OCI-LY1 (cell line): ENCODE data around the gene HOXA4.

ENCODE experiments used
- H2AFZ ChIP-seq: fragments of 200-600 bp; sonication (generic), shearing (Covaris generic); 2 replicates; pipeline ENCODE4 v1.6.0; 2014; ENCODE audit warnings: antibody characterized with exemption, mild to moderate bottlenecking, low read length
- H3F3A ChIP-seq: fragments of 200-600 bp; sonication (generic), shearing (Covaris generic); 2 replicates; pipeline ENCODE4 v1.6.0; 2014; ENCODE audit warnings: mild to moderate bottlenecking, antibody characterized with exemption, low read length, moderate library complexity; ENCODE audit not compliant: insufficient read depth
- H3K27ac ChIP-seq: fragments of 200-600 bp; sonication (generic); 2 replicates; pipeline ENCODE4 v1.5.1; 2014; ENCODE audit warnings: low read length, mixed run types, mild to moderate bottlenecking, low read depth; ENCODE audit not compliant: poor library complexity, severe bottlenecking
- H3K27me3 ChIP-seq: fragments of 200-600 bp; sonication (generic); 2 replicates; pipeline ENCODE4 v1.6.0; 2014; ENCODE audit warnings: antibody characterized with exemption, mild to moderate bottlenecking, low read length, moderate library complexity; ENCODE audit not compliant: insufficient read depth
- H3K36me3 ChIP-seq: fragments of 200-600 bp; sonication (generic); 2 replicates; pipeline ENCODE4 v1.6.1; 2014; ENCODE audit warnings: mild to moderate bottlenecking, antibody characterized with exemption, low read length, moderate library complexity, mixed read lengths; ENCODE audit not compliant: insufficient read depth
- H3K4me1 ChIP-seq: fragments of 200-600 bp; sonication (generic); 2 replicates; pipeline ENCODE4 v1.5.1; 2014; ENCODE audit warnings: mild to moderate bottlenecking, low read length, moderate library complexity; ENCODE audit not compliant: insufficient read depth, severe bottlenecking
- H3K4me2 ChIP-seq: fragments of 200-600 bp; sonication (generic), shearing (Covaris generic); 2 replicates; pipeline ENCODE4 v1.6.1; 2014; ENCODE audit warnings: low read length
- H3K4me3 ChIP-seq: fragments of 200-600 bp; sonication (generic); 2 replicates; pipeline ENCODE4 v1.5.1; 2014; ENCODE audit warnings: low read length, low read depth, mild to moderate bottlenecking, mixed read lengths; ENCODE audit not compliant: poor library complexity, severe bottlenecking
- H3K79me2 ChIP-seq: fragments of 200-600 bp; shearing (Covaris generic); 2 replicates; pipeline ENCODE4 v1.6.1; 2016; ENCODE audit warnings: mixed run types, low read length, mixed read lengths; ENCODE audit not compliant: insufficient read depth
- H3K9ac ChIP-seq: fragments of 200-600 bp; sonication (generic), shearing (Covaris generic); 2 replicates; pipeline ENCODE4 v1.6.1; 2014; ENCODE audit warnings: mild to moderate bottlenecking, low read length, mixed read lengths
- H3K9me2 ChIP-seq: fragments of 200-600 bp; sonication (generic), shearing (Covaris generic); 2 replicates; pipeline ENCODE4 v1.6.1; 2014; ENCODE audit warnings: low read depth, mild to moderate bottlenecking, low read length, mixed read lengths
- H3K9me3 ChIP-seq: fragments of 200-600 bp; shearing (Covaris generic); 2 replicates; pipeline ENCODE4 v1.6.1; 2014; ENCODE audit warnings: low read length, mixed read lengths
- H4K20me1 ChIP-seq: fragments of 200-600 bp; sonication (generic), shearing (Covaris generic); 2 replicates; pipeline ENCODE4 v1.6.0; 2016; ENCODE audit warnings: mild to moderate bottlenecking, low read length; ENCODE audit not compliant: insufficient read depth
- EZH2 ChIP-seq: fragments of 200-600 bp; sonication (generic), shearing (Covaris generic); IDR thresholded peaks from 2 replicates; pipeline ENCODE4 v1.8.0; 2017; ENCODE audit warnings: borderline replicate concordance, mixed run types, mild to moderate bottlenecking, antibody characterized with exemption, low read length, moderate library complexity, mixed read lengths
- TF ChIP-seq, protein P1 (sequence below): fragments of 200-600 bp; sonication (generic), shearing (Covaris generic); IDR thresholded peaks from 2 replicates; pipeline ENCODE4 v1.5.1; 2017; ENCODE audit warnings: mild to moderate bottlenecking, antibody characterized with exemption, low read length, moderate library complexity, mixed read lengths

HOXA4 gene

DNA sequence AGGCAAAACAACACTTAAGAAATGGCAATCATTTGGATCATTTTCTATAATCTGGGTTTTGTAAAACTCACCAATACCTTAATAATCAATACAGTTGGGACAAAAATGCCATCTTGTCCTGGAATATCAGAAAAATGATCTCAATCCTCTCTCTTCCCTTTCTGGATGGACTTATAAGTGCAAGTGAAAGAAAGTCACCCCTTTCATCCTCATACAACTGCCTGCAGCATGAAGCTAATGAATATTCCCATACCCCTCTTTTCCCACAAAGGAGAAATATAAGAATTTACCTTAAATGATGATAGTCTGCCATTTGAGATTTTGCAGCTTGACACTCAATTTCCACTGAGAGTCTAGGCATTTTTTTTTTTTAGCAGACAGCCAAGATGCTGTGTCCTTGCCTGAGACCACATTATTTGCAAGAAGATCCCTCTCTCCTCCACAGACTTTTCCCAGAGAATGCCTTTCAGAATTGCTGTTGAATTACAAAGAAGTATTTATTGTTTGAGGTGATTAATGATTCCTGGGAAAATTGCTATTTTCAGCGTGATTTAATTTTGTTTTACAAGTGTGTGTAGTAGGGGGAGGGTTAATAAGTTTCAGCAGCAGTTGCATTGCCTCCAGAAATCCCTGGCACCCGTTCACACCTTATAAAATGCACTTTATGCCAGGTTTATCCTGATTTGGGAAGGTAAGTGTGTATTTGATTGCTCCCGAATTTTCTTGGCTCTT lies 3.8 kb downstream of the HOXA4 start:
- Histone ChIP-seq H3F3A (no peaks in the 10 kb centered on the region), H3K36me3 (no peaks in the 10 kb centered on the region), H3K27ac (no peak overlapping the region), H3K27me3 (no peaks in the 10 kb centered on the region; the same call in 1 of the 2 replicates), H3K4me3 (no peak overlapping the region), H3K9ac (no peak overlapping the region), H3K4me1 (no peaks in the 10 kb centered on the region), H3K4me2 (no peak overlapping the region), H3K9me3 (no peaks in the 10 kb centered on the region), H3K79me2 (no peaks in the 10 kb centered on the region), H3K9me2 (no peaks in the 10 kb centered on the region), H2AFZ (no peak overlapping the region), H4K20me1 (no peaks in the 10 kb centered on the region)
- TF ChIP-seq, protein P1, sequence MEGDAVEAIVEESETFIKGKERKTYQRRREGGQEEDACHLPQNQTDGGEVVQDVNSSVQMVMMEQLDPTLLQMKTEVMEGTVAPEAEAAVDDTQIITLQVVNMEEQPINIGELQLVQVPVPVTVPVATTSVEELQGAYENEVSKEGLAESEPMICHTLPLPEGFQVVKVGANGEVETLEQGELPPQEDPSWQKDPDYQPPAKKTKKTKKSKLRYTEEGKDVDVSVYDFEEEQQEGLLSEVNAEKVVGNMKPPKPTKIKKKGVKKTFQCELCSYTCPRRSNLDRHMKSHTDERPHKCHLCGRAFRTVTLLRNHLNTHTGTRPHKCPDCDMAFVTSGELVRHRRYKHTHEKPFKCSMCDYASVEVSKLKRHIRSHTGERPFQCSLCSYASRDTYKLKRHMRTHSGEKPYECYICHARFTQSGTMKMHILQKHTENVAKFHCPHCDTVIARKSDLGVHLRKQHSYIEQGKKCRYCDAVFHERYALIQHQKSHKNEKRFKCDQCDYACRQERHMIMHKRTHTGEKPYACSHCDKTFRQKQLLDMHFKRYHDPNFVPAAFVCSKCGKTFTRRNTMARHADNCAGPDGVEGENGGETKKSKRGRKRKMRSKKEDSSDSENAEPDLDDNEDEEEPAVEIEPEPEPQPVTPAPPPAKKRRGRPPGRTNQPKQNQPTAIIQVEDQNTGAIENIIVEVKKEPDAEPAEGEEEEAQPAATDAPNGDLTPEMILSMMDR, result no peak
- no peak for TF ChIP-seq EZH2

DNA sequence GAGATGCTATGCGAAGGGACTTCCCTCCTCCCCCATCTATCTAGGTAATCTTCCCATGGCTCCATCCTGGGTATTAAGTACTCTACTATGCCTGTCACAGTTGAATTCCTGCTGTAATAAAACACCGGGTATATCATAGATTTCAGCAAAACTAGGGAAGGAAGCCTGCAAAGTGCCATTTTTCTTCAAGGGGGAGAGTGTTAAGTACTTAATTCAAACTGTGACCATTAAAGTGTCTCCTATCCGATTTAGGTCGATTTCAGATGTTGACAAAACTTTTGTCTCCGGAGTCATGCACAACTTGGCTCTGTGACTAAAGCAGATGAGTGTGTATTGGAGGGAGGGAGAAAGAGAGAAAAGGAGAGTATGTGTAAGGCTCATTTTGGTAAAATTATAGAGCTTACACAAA lies 4.6 kb downstream of the HOXA4 start:
- Histone ChIP-seq H3K4me3 (no peak overlapping the region), H4K20me1 (no peaks in the 10 kb centered on the region), H3K27me3 (no peaks in the 10 kb centered on the region; the same call in 1 of the 2 replicates), H3K79me2 (no peaks in the 10 kb centered on the region), H3K27ac (no peak overlapping the region), H2AFZ (no peak overlapping the region), H3K9ac (no peak overlapping the region), H3K4me2 (no peak overlapping the region), H3F3A (no peaks in the 10 kb centered on the region), H3K36me3 (no peaks in the 10 kb centered on the region), H3K9me2 (no peaks in the 10 kb centered on the region), H3K9me3 (no peaks in the 10 kb centered on the region), H3K4me1 (no peaks in the 10 kb centered on the region)
- no peak for TF ChIP-seq EZH2

DNA sequence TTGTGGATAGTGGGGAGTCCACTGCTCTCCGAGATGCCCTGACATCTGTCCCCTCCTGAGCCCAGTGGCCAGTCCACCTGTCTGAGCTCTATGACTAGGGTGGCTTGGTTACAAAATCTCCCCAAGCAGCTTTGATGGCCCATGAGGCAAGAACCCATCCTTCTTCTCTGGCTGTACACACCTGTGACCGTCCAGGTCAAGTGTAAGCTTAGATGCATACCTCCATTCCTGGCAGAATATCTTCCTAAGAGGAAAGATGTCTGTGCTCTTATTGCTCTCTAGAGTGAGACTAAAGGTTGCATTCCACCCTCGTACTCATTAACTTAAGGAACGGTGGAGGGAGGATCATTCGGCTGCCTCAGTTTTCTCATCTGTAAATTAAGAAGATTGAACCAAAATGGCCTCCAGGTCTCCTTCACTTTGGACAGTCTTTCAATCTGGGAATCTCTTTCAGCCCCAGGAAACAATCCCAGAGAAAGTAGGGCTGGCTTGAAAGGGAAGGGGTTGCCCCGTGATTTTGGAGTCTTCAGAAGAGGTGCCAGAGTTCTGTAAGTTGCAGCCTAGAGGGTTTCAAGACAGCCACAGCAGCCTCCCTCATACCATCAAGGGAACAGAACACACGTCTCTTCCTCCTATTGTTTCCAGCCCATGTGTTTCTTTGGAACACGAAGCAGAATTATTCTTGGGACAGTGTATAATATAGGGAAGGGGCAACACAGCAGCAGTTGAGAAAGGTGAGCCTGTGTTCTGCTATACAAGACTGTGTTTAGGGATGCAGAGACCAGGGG lies 5.5 kb downstream of the HOXA4 start:
- H3K9ac ChIP-seq, result no peak overlapping the region
- H2AFZ ChIP-seq, result no peak overlapping the region
- H3K79me2 ChIP-seq, result no peaks in the 10 kb centered on the region
- H3K4me1 ChIP-seq, result no peaks in the 10 kb centered on the region
- no peak overlapping the region for H3K4me3 ChIP-seq
- H3F3A ChIP-seq, result no peaks in the 10 kb centered on the region
- no peak overlapping the region for H3K27ac ChIP-seq
- H4K20me1 ChIP-seq, result no peaks in the 10 kb centered on the region
- H3K36me3 ChIP-seq, result no peaks in the 10 kb centered on the region
- no peak overlapping the region for H3K4me2 ChIP-seq
- no peaks in the 10 kb centered on the region; the same call in 1 of the 2 replicates for H3K27me3 ChIP-seq
- TF ChIP-seq EZH2, result no peak
- TF ChIP-seq, protein P1, result no peak
- H3K9me2 ChIP-seq, result no peaks in the 10 kb centered on the region
- H3K9me3 ChIP-seq, result no peaks in the 10 kb centered on the region
